Hematopoietic multipotent progenitor cell treated with erythropoietin and hydrocortisone succinate and interleukin-3 and kit ligand, for 15 days (in vitro differentiated cells): ENCODE data around the gene LDB3.
A peak's percentile ranks its signal among the peaks of the same experiment; 100 is the strongest.

Experiments used
- DNase-seq: peaks from one replicate; pipeline ENCODE4 v3.0.0-alpha.2; 2015; ENCODE audit warnings: low spot score

The LDB3 gene

GRCh38 chr10:86685893-86686632, 17.8 kb downstream of the LDB3 start:
- DNase-seq, result no peak

DNA sequence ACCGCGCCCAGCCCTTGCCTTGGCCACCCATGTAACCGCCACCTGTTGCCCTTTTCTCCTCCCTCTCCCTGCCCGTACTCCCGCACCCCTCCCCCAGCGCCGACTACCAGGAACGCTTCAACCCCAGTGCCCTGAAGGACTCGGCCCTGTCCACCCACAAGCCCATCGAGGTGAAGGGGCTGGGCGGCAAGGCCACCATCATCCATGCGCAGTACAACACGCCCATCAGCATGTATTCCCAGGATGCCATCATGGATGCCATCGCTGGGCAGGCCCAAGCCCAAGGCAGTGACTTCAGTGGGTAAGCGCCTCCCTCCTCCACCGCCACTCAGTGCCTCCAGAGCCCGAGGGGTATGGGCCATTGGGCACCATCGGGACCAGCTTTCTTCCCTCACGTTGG, 18.7 kb downstream of the LDB3 start:
- no peak for DNase-seq

DNA sequence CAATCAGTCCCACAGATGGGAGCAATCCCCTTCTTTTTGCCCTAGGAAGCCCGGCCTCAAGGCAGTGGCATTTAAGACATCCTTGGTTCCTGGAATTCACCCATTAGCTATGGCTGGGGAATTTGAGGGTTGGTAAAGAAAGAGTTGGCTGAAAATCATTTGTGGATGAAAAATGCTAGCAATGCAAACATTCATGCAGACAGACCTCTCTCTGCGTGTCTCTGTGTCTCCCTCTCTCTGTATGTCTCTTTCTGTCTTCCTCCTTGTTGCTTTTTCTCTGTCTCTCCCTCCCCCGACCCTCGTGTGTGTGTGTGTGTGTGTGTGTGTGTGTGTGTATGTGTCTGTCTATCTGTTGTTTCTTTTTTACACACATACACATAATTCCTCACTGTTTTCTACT, 19.4 kb downstream of the LDB3 start:
- DNase-seq, result no peak

DNA sequence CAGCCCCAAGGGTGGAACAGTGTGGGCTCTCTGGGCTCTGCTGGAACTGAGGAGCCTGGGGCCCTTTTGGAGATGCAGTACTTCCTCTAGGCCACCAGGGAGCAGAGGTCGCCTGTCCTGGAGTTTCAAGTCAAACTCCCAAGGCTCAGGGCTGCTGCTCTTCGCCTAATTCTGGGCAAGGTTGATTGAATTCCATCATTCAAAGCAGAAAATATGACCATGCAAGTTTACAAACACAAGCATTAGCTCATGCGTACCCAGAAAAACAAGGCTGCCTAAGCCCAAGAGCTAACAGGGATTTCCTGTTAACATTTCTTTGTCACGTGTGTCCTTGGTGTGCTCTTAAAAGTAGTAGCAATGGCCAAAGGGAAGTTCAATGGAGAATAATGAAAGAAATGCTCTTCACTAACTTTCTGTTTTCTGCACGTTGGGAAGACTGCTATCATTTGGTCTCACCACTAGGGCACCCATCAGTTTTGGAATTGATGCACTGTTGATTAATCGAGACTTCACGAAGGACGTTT, 20.1 kb downstream of the LDB3 start:
- DNase-seq, result peak; percentile 69

GRCh38 chr10:86689146-86689545, 20.8 kb downstream of the LDB3 start:
- DNase-seq, result no peak

- DNase-seq, result no peak
These were observed 21.9 kb downstream of the LDB3 start for GRCh38 chr10:86690231-86690630.

DNA sequence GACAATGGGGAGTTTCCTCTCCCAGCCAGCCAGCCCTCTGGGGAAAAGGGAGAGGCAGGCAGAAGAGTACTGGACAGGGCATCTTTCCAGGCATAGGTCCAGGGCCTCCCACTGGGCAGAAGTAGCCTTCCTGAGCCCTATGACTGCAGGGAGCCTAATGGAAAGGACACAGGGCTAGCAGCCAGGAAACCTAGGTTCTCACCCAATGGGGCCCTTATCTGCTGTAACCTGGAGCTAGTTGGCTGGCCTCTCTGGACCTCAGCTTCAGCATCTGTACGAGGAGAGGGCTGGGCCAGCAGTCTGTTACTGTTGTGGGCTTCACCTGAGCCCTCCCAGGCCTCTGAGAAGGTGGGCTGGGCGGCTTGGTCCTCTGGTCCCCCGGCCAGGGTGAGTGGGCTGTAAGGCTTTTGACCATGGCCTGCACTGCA, 22.4 kb downstream of the LDB3 start:
- DNase-seq, result no peak

- DNase-seq, result no peak
These were observed 23.2 kb downstream of the LDB3 start for GRCh38 chr10:86691333-86692022.

DNA sequence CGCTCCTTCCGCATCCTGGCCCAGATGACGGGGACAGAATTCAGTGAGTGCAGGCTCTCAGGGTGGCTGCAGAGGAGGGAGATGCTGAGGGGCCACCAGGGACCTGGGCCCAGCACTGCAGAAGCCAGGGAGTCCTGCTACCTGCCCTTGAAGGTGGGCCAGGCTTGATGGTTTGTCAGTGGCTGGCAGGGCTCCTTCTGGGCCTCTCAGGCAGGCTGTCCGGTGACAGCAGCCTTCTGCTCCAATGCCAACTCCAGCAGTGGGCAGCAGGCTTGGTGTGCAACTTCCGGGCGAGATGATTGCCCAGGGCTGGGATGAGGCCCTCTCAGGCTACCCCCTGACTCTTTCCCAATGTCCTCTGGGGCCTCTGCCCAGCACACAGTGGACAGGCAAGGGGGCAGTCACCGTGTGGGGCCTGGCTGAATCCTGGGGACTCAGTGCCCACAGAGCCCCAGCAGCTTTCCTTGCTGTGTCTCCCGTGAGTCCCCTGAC, 23.8 kb downstream of the LDB3 start:
- no peak for DNase-seq

GRCh38 chr10:86692664-86693063, 24.4 kb downstream of the LDB3 start:
- no peak for DNase-seq

DNA sequence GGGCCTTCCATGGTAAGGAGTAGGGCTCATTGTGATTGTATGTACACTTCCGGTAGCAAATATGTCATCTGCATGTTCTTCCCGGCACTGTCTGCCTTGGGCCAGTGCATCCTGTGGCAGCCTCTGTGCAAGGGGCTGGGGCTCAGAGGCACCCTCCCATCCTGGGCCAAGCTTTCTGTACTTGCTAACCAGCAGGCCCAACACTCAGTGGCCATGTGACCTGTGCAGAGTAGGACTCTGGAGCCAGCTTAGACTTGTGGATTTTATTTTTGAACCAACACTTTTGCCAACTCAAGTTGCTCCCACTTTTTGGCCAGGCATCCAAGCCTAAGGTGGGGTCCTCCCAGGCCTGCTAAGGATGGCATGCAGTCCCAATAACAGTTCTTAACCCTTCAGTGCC, 25.0 kb downstream of the LDB3 start:
- no peak for DNase-seq

DNA sequence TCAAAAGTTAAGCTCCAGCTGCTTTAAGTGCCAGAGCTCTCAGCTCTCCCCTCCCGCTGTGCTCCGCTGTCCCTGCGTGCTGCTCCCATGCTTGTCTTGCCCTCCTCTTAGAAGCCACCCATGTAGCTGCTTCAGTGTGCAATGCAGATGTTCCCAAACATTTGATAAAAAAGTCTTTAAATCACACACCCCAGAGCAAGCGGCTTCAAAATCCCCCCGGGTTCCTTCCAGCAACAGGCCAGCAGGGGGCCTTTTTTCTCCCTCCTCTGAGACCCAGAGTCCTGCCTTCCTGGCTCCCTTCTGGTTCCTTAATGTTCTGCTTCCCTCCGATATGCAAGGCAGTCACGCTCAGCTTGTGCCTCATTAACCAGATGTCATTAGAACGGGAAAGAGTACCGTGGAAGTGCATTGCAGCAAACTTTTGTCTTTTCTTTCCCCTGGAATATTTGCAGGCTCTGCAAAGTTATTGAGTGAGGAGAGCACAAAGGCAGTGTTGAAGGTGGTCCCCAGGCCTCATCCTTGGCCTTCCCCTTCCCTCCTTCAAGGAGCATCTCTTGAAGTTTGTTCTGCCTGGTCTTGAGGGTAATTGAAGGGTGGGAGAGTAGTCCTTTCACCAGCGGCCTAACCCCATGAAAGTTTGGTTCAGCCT, 25.5 kb downstream of the LDB3 start:
- DNase-seq, result peak; percentile 20

- no peak for DNase-seq
These were observed 30.1 kb downstream of the LDB3 start for GRCh38 chr10:86698207-86698940.

DNA sequence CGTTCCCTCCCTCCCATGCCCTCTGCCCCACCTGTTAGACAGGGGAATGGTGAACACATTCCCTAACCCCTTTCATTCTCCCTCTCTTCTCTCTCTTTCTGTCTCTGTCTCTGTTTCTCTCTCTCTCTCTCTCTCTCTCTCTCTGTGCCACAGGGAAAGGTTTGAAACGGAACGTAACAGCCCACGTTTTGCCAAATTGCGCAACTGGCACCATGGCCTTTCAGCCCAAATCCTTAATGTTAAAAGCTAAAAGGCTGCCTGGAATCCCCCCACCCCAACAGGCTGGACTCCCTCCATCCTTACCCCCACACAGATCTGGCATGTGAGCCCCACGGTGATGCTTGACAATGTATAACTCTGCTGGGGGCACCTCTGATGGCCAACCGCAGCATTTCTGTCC, 30.8 kb downstream of the LDB3 start:
- no peak for DNase-seq

GRCh38 chr10:86699541-86699940, 31.2 kb downstream of the LDB3 start:
- no peak for DNase-seq

DNA sequence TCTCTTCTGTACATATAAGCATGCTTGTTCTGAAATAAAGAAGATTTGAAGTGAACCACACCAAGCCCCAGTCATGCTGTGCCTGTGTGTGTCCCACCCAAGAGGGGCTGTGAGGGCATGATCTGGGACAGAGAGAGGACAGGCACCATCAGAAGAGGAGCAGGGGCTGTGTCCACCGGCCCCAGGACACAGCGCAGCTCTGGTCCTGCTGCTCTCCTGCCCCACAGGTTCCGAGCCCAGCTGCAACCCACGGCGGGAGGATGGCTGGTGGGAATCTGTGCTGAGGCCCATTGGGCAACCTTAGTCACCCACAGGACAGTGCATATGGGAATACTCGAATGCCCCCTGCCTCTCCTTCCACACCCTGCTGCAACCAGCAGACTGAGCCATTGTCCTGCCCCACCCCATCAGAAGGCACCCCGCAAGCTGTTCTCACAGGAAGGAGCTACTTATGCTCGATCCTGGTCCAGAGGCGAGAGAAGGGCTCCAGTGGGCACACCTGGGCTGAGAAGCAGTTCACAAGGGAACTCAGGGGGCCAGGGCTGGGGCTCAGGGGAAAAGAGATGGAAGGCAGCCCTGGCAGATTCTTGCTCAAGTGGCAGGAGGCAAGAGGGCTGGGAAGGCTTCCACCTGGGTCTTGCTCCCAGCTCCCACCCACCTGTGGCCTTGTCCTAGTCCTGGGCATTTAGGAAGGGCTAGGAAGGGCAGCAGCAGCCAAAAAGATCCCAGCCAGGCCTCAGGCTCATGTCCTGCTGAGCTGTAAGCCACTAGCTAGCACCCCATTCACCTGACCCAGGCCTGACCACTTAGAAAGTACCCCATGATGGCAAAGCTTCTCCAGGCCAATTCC, 31.9 kb downstream of the LDB3 start:
- DNase-seq, result no peak

DNA sequence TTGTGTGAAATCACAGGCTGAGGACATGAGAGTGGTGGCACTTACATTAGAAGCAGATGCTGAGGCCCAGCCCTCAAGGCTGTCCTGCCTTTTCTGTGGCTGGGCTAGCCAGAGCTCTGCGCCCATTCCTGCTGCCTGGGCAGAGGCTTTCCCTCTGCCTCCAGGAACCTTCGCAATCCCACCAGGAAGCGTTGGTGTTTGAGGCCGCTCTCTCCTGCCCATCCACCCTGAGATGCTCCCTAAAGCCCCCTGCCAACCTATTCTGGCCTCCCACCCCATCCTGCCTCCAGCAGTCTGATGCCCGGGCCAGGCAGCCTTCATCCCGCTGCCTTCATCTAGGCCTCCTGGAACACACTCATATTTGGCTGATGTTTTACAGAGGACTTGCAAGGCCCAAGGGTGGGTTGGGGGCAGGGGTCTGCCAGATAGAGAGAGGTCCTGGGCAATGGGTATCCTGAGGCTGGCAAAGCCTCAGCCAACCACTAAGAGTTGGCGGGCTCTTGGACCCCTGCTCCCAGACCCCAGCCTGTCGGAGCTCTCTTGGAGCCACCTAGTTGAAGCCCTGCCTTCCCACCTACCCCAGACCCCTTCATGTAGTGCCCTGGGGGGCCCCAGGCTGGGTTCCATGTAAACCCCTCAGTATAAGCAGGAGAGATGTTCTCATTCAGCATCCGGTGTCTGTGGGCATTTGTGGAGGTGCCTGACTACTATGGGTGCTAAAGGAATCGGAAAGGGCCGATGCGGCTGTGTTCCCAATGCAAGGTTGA, 32.7 kb downstream of the LDB3 start:
- DNase-seq, result no peak

DNA sequence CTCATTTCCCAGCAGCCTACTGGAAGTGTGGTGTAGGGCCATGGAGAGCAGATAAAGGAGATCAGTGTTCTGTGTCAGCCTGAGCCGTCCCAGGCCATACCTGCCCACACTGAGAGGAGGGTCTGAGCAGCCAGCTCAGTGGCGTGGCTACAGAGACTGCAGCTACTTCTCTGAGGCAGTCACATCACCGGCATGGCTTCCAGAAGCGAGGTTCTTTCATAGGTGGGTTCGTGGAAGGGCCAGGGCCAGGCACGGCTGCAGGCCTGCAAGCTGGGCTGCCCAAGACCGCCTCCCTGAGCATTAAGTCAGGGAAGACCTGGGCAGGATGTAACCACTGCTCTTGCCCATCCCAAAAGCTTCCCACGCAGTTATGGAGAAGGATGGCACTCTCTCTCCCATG, 34.9 kb downstream of the LDB3 start:
- DNase-seq, result no peak

- DNase-seq, result no peak
These were observed 36.8 kb downstream of the LDB3 start for GRCh38 chr10:86705139-86705538.

- DNase-seq, result no peak
These were observed 37.6 kb downstream of the LDB3 start for GRCh38 chr10:86705905-86706304.
